Ovary (tissue), 9 donors: ENCODE data around the gene BACH2. TPM values are rescaled to one million over a fixed set of nuclear protein-coding genes. Genes with fewer than 3 reads are reported as not detected.
"Not testable (repeated sequence)": the region's sequence is repeated elsewhere in the genome, so short reads cannot be mapped to it uniquely, and the experiment has no call there.

Source experiments
- DNase-seq, 5 donors: peaks; one replicate each; pipeline ENCODE4 v3.0.0-alpha.2; 2019 to 2020
- H3K27ac ChIP-seq, 2 donors: fragments of 200-600 bp; one replicate each; pipeline versions ENCODE4 v1.5.1 to v1.8.0; 2019 to 2022
- H3K27me3 ChIP-seq: fragments of 200-600 bp; one replicate; pipeline ENCODE4 v1.8.0; 2022
- H3K36me3 ChIP-seq: fragments of 200-600 bp; sonication (generic); one replicate; pipeline ENCODE4 v1.5.1; 2019
- H3K4me1 ChIP-seq: one replicate; pipeline ENCODE4 v1.8.1; 2013; ENCODE audit warnings: mild to moderate bottlenecking, moderate library complexity; ENCODE audit not compliant: insufficient read depth
- H3K4me3 ChIP-seq: fragments of 200-600 bp; sonication (generic); one replicate; pipeline ENCODE4 v1.5.1; 2017
- H3K9me3 ChIP-seq, 2 donors: fragments of 200-600 bp in 1 of 2; sonication (generic) in 1 of 2; one replicate each; pipeline versions ENCODE4 v1.5.1 to v1.8.1; 2013 to 2019; ENCODE audit warnings: mild to moderate bottlenecking in 1 of 2, moderate library complexity in 1 of 2
- EP300 ChIP-seq: sonication (generic); formaldehyde crosslinking; IDR thresholded peaks from one replicate; pipeline ENCODE4 v1.6.1; 2017; ENCODE audit warnings: antibody characterized with exemption
- POLR2A ChIP-seq: fragments of 450-650 bp; IDR thresholded peaks from one replicate; pipeline ENCODE4 v1.6.1; 2017; ENCODE audit warnings: antibody characterized with exemption, mild to moderate bottlenecking, moderate library complexity
- WGBS, 3 donors: extraction: QIAGEN DNeasy Blood & Tissue Kit in 1 of 3; methylation state at CpG; one replicate each; pipeline versions ENCODE4 v1.1.5 to v1.1.7; 2013 to 2017; 5-methylcytosine and 5-hydroxymethylcytosine counted together
- intact Hi-C, 4 donors: fragments of 100-400 bp; cut with DNase I; formaldehyde crosslinking; loops; one replicate each; pipeline versions ENCODE4 v1.11.0 to v1.15.1; 2022 to 2023
- polyA plus RNA-seq, 2 donors: library from polyadenylated mRNA; stranded (reverse); fragments of 200-250 nt in 1 of 2; fragments of 350-450 nt in 1 of 2; fragmentation: Illumina TruSeq in 1 of 2; extraction: RNeasy Lipid Tissue Mini Kit (QIAGEN cat#74804) in 1 of 2; gene quantifications; one replicate each; pipeline ENCODE4 v1.2.3, GENCODE V29; 2013 to 2014
- total RNA-seq, 7 donors: library from RNA; depleted of rRNA in 2 of 7; stranded (reverse); fragments of >200 nt in 2 of 7; fragmentation: NEBNext Ultra II Directional in 3 of 7; extraction: Animal tissue kit (Norgen Biotek cat#: 25700) in 3 of 7; gene quantifications; one replicate each; pipeline versions ENCODE4 v1.1.0 to v1.2.4, GENCODE V29; 2016 to 2023
- TF ChIP-seq, protein P1 (sequence below), 3 donors: fragments of 450-650 bp in 2 of 3; fragments of 200-600 bp in 1 of 3; IDR thresholded peaks; one replicate each; pipeline versions ENCODE4 v1.5.1 to v1.8.0; 2016 to 2022; ENCODE audit warnings: antibody characterized with exemption in 3 of 3, mild to moderate bottlenecking in 1 of 3
- donor health status: DM: no; HTN: no; CAD: no; lungs with moderate emphysema.
- donor health status: DM: no; HTN: no; CAD: no.
- donor health status: Bipolar disorder and iron deficiency.
- donor health status: DM: yes; HTN: yes; CAD: no.
- donor health status: DM: no; HTN: no; CAD: no.
- donor health status: DM: yes; HTN: yes; CAD: no.

Gene BACH2
- total and polyA plus RNA-seq, 9 donors = 2.6 to 19.2 (median 10.5) TPM

GRCh38 chr6:89895276-89895874 is 401.3 kb downstream of the BACH2 start:
- no peaks in the 10 kb centered on the region for H3K36me3 ChIP-seq
- TF ChIP-seq, protein P1, sequence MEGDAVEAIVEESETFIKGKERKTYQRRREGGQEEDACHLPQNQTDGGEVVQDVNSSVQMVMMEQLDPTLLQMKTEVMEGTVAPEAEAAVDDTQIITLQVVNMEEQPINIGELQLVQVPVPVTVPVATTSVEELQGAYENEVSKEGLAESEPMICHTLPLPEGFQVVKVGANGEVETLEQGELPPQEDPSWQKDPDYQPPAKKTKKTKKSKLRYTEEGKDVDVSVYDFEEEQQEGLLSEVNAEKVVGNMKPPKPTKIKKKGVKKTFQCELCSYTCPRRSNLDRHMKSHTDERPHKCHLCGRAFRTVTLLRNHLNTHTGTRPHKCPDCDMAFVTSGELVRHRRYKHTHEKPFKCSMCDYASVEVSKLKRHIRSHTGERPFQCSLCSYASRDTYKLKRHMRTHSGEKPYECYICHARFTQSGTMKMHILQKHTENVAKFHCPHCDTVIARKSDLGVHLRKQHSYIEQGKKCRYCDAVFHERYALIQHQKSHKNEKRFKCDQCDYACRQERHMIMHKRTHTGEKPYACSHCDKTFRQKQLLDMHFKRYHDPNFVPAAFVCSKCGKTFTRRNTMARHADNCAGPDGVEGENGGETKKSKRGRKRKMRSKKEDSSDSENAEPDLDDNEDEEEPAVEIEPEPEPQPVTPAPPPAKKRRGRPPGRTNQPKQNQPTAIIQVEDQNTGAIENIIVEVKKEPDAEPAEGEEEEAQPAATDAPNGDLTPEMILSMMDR (IDR thresholded peaks at IDR 0.05) = no peak
- no peak for TF ChIP-seq EP300
- no peak for TF ChIP-seq POLR2A
- no peaks in the 10 kb centered on the region for H3K4me1 ChIP-seq
- no peaks in the 10 kb centered on the region for H3K9me3 ChIP-seq
- intact Hi-C loops = no loop called here
- no peak overlapping the region for H3K4me3 ChIP-seq
- H3K27me3 ChIP-seq = no peaks in the 10 kb centered on the region
- no peak overlapping the region for H3K27ac ChIP-seq
- DNase-seq = peak in 1 of 5 donors; percentile 28
- WGBS, 3 donors = 32 to 34% (median 34%) methylated on average over 8 of the region's 8 CpGs

DNA sequence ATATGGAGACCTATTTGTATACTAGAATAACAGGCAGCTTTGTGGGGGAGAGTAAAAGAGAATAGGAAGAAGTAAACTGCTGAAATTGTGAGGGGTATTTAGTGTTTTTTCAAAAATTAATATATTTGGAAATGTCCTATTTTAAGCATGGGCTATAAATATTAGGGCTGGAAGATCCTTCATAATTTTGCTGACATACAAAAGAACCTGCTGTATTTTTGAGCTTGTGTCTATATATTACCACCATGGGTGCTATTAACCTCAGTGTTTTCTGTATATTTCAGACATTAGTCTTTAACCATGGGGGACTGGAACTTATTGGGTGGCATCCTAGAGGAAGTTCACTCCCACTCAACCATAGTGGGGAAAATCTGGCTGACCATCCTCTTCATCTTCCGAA is 402.5 kb downstream of the BACH2 start, which contains the start of gene GJA10:
Gene GJA10 (plus strand): TSS at position 301 of the 400 bp plus-strand sequence. CDS start 0 bp downstream, at position 301.
- no peaks in the 10 kb centered on the region for H3K9me3 ChIP-seq
- no peaks in the 10 kb centered on the region for H3K27me3 ChIP-seq
- DNase-seq = no peak
- H3K36me3 ChIP-seq = no peaks in the 10 kb centered on the region
- no peak within 1 kb of the TSS for H3K4me3 ChIP-seq
- H3K27ac ChIP-seq = no peak within 1 kb of the TSS
- intact Hi-C loops = no loop called here
- H3K4me1 ChIP-seq = no peaks in the 10 kb centered on the region
- WGBS, 3 donors = 90 to 94% (median 91%) methylated on average over 1 of the region's 1 CpG
- TF ChIP-seq EP300 (no peak), POLR2A (no peak)
- TF ChIP-seq, protein P1 (IDR thresholded peaks at IDR 0.05) = no peak

GRCh38 chr6:89892577-89892976 is 404.1 kb downstream of the BACH2 start:
- intact Hi-C loops, H3K27ac ChIP-seq, DNase-seq, H3K4me3 ChIP-seq, H3K4me1 ChIP-seq, H3K9me3 ChIP-seq, H3K36me3 ChIP-seq, H3K27me3 ChIP-seq: not testable (repeated sequence)
- WGBS, 3 donors = 71 to 87% (median 75%) methylated on average over 8 of the region's 8 CpGs

- H3K4me3 ChIP-seq, H3K36me3 ChIP-seq, H3K9me3 ChIP-seq, H3K27me3 ChIP-seq, DNase-seq, H3K4me1 ChIP-seq, intact Hi-C loops, H3K27ac ChIP-seq: not testable (repeated sequence)
- 1 to 7% (median 6%) methylated on average over 10 to 11 of the region's 11 CpGs for WGBS, 3 donors
Observed at GRCh38 chr6:89890845-89891528, 405.7 kb downstream of the BACH2 start.

DNA sequence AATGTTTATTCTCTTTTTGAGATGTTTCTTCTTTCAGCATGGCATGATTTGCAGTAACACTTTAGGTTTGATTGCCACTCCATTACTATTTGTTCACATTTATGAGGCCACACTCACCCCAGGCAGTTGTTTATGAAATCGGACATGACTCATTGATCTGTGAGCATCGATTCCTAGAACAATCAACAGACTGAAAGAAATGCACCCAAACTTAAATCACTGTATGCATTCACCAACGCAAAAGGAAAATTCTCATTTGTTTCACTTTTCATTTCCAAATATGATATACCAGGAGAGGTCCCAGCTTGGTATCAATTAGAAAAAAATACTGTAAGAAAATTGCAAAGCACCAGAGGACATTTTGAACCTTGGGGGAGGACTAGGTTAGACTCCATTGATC is 407.8 kb downstream of the BACH2 start:
- Histone ChIP-seq H3K4me1 (peaks cover 3% of the 10 kb centered on the region), H3K27ac (no peak overlapping the region), H3K4me3 (no peak overlapping the region), H3K9me3 (no peaks in the 10 kb centered on the region), H3K27me3 (no peaks in the 10 kb centered on the region), H3K36me3 (no peaks in the 10 kb centered on the region)
- intact Hi-C loops = no loop called here
- no peak for DNase-seq
- TF ChIP-seq, protein P1 (IDR thresholded peaks at IDR 0.05) = no peak
- no peak for TF ChIP-seq EP300
- TF ChIP-seq POLR2A = no peak
- WGBS, 3 donors = 81 to 89% (median 87%) methylated on average over 3 of the region's 3 CpGs
